Prostate gland (tissue), 2 donors: ENCODE results near the gene SASS6.

Experiments
- POLR2AphosphoS5 ChIP-seq: sonication (generic); formaldehyde crosslinking; IDR thresholded peaks from one replicate; pipeline ENCODE4 v1.6.1; 2017; ENCODE audit warnings: antibody characterized with exemption
- TF ChIP-seq, protein P1 (sequence below), 4 experiments: fragments of 200-600 bp in 2 of 4; fragments of 450-650 bp in 2 of 4; sonication (generic) in 2 of 4; IDR thresholded peaks; 1 replicate in 3 of 4; 2 replicates in 1 of 4; pipeline ENCODE4 v1.5.1; 2016 to 2019; ENCODE audit warnings: antibody characterized with exemption in 4 of 4, mild to moderate bottlenecking in 2 of 4, moderate library complexity in 2 of 4

DNA sequence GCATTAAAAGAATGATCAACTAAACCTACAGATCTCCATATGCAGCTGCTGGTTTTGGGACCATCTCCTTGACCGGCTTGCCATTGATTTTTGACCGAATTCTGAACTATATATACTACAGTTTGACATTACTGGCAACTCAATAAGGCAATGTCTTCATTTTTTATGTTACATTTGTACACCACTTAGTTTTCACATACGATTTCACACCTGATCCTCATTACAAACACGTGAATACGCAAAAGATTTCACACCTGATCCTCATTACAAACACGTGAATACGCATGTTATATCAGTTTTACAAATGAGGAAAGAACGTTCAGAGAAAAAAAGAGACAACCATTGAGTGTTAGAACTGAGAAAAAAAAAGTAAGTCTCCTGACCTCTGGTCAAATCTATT lies 1.1 kb downstream of the SASS6 start:
- TF ChIP-seq, protein P1, sequence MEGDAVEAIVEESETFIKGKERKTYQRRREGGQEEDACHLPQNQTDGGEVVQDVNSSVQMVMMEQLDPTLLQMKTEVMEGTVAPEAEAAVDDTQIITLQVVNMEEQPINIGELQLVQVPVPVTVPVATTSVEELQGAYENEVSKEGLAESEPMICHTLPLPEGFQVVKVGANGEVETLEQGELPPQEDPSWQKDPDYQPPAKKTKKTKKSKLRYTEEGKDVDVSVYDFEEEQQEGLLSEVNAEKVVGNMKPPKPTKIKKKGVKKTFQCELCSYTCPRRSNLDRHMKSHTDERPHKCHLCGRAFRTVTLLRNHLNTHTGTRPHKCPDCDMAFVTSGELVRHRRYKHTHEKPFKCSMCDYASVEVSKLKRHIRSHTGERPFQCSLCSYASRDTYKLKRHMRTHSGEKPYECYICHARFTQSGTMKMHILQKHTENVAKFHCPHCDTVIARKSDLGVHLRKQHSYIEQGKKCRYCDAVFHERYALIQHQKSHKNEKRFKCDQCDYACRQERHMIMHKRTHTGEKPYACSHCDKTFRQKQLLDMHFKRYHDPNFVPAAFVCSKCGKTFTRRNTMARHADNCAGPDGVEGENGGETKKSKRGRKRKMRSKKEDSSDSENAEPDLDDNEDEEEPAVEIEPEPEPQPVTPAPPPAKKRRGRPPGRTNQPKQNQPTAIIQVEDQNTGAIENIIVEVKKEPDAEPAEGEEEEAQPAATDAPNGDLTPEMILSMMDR (IDR thresholded peaks at IDR 0.05), result no peak
- TF ChIP-seq POLR2AphosphoS5, result no peak
